ENCODE results near the gene LBH.

LBH gene

GRCh38 chr2:30216157-30216556 is 15.2 kb upstream of the LBH start:
- H3K4me3 ChIP-seq (ENCODE audit: low read length) = no peak overlapping the region
- TF ChIP-seq CTCF (conservative IDR thresholded peaks at IDR 0.05; ENCODE audit: low read length) = no peak
- DNase-seq (ENCODE audit: low read depth) = peak; percentile 84

GRCh38 chr2:30217644-30218337 is 13.5 kb upstream of the LBH start:
- no peak for DNase-seq (ENCODE audit: low read depth)
- no peak for TF ChIP-seq CTCF (conservative IDR thresholded peaks at IDR 0.05; ENCODE audit: low read length)
- H3K4me3 ChIP-seq (ENCODE audit: low read length) = no peak overlapping the region

- no peak overlapping the region for H3K4me3 ChIP-seq (ENCODE audit: low read length)
- no peak for DNase-seq (ENCODE audit: low read depth)
- TF ChIP-seq CTCF (conservative IDR thresholded peaks at IDR 0.05; ENCODE audit: low read length) = no peak
These were observed 13.0 kb upstream of the LBH start for GRCh38 chr2:30218338-30218713.

- TF ChIP-seq CTCF (conservative IDR thresholded peaks at IDR 0.05; ENCODE audit: low read length) = no peak
- H3K4me3 ChIP-seq (ENCODE audit: low read length) = no peak overlapping the region
- no peak for DNase-seq (ENCODE audit: low read depth)
These were observed 12.5 kb upstream of the LBH start for GRCh38 chr2:30218814-30219213.

- H3K4me3 ChIP-seq (ENCODE audit: low read length) = no peak overlapping the region
- no peak for DNase-seq (ENCODE audit: low read depth)
- TF ChIP-seq CTCF (conservative IDR thresholded peaks at IDR 0.05; ENCODE audit: low read length) = no peak
These were observed 11.2 kb upstream of the LBH start for GRCh38 chr2:30219886-30220875.

GRCh38 chr2:30221531-30221930 is 9.8 kb upstream of the LBH start:
- no peak for TF ChIP-seq CTCF (conservative IDR thresholded peaks at IDR 0.05; ENCODE audit: low read length)
- no peak overlapping the region for H3K4me3 ChIP-seq (ENCODE audit: low read length)
- no peak for DNase-seq (ENCODE audit: low read depth)

All from AG10803 (cell line).